ENCODE measurements around the gene TMEM229A.

TMEM229A gene

DNA sequence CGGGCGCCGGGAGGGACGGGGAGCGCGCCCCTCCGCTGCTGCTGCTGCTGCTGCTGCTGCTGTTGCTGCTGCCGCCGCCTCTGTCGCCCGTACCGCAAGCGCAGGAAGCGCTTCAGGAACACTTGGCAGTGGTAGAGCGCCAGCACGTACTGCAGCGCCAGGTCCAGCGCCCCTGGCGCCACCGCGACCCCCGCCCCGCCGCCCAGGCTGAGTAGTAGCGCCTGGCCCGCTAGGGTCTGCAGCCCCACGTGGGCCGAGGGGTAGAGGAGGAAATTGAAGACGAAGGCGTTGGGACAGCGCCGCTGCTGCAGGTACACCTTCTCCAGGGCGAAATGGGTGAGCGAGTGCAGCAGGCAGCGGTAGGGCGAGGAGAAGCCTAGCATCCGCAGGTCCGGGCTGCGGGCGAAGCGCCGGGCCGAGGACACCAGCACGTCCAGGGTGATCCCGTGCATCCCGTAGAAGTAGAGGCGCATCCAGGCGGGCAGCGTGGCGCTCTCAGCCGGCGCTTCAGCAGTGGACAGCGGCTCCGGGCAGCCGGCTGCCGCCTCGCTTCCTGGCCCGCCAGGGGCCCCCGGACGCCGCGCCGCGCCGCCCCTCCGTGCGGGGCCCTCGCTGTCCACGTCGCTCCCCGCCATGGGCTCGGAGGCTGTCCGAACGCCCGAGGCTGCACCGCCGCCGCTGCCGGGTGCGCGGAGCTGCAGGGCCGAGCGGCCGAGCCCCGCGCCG, at the start of gene TMEM229A (continued):
- TF ChIP-seq ZNF747 (tag by site-specific recombination; IDR thresholded peaks at IDR 0.05), result no peak
- TF ChIP-seq ZSCAN30 (tag by site-specific recombination; IDR thresholded peaks at IDR 0.05), result no peak
- peak; percentile 88; the same call in 1 of the 2 replicates for TF ChIP-seq ZNF501 (tag by site-specific recombination; IDR thresholded peaks at IDR 0.05)
- no peak for TF ChIP-seq SP2 (tag by site-specific recombination; IDR thresholded peaks at IDR 0.05)
- TF ChIP-seq KLF9 (tag by site-specific recombination; IDR thresholded peaks at IDR 0.05; ENCODE audit: low read depth), result no peak
- TF ChIP-seq, protein P1, sequence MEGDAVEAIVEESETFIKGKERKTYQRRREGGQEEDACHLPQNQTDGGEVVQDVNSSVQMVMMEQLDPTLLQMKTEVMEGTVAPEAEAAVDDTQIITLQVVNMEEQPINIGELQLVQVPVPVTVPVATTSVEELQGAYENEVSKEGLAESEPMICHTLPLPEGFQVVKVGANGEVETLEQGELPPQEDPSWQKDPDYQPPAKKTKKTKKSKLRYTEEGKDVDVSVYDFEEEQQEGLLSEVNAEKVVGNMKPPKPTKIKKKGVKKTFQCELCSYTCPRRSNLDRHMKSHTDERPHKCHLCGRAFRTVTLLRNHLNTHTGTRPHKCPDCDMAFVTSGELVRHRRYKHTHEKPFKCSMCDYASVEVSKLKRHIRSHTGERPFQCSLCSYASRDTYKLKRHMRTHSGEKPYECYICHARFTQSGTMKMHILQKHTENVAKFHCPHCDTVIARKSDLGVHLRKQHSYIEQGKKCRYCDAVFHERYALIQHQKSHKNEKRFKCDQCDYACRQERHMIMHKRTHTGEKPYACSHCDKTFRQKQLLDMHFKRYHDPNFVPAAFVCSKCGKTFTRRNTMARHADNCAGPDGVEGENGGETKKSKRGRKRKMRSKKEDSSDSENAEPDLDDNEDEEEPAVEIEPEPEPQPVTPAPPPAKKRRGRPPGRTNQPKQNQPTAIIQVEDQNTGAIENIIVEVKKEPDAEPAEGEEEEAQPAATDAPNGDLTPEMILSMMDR (tag by site-specific recombination; IDR thresholded peaks at IDR 0.05), result peak; percentile 99
- TF ChIP-seq ZNF837 (tag by site-specific recombination; IDR thresholded peaks at IDR 0.05), result no peak
- TF ChIP-seq ZNF37A (tag by site-specific recombination; IDR thresholded peaks at IDR 0.05), result no peak
- TF ChIP-seq, protein P2, sequence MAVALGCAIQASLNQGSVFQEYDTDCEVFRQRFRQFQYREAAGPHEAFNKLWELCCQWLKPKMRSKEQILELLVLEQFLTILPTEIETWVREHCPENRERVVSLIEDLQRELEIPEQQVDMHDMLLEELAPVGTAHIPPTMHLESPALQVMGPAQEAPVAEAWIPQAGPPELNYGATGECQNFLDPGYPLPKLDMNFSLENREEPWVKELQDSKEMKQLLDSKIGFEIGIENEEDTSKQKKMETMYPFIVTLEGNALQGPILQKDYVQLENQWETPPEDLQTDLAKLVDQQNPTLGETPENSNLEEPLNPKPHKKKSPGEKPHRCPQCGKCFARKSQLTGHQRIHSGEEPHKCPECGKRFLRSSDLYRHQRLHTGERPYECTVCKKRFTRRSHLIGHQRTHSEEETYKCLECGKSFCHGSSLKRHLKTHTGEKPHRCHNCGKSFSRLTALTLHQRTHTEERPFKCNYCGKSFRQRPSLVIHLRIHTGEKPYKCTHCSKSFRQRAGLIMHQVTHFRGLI (tag by site-specific recombination; IDR thresholded peaks at IDR 0.05), result no peak
- no peak for TF ChIP-seq ZNF623 (tag by site-specific recombination; IDR thresholded peaks at IDR 0.05)
- TF ChIP-seq, protein P3, sequence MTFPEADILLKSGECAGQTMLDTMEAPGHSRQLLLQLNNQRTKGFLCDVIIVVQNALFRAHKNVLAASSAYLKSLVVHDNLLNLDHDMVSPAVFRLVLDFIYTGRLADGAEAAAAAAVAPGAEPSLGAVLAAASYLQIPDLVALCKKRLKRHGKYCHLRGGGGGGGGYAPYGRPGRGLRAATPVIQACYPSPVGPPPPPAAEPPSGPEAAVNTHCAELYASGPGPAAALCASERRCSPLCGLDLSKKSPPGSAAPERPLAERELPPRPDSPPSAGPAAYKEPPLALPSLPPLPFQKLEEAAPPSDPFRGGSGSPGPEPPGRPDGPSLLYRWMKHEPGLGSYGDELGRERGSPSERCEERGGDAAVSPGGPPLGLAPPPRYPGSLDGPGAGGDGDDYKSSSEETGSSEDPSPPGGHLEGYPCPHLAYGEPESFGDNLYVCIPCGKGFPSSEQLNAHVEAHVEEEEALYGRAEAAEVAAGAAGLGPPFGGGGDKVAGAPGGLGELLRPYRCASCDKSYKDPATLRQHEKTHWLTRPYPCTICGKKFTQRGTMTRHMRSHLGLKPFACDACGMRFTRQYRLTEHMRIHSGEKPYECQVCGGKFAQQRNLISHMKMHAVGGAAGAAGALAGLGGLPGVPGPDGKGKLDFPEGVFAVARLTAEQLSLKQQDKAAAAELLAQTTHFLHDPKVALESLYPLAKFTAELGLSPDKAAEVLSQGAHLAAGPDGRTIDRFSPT (tag by site-specific recombination; IDR thresholded peaks at IDR 0.05), result 0 out of 2 replicates have a peak, but pooled peaks have one; percentile 31
- TF ChIP-seq ZNF571 (tag by site-specific recombination; IDR thresholded peaks at IDR 0.05), result no peak
- TF ChIP-seq, protein P4, sequence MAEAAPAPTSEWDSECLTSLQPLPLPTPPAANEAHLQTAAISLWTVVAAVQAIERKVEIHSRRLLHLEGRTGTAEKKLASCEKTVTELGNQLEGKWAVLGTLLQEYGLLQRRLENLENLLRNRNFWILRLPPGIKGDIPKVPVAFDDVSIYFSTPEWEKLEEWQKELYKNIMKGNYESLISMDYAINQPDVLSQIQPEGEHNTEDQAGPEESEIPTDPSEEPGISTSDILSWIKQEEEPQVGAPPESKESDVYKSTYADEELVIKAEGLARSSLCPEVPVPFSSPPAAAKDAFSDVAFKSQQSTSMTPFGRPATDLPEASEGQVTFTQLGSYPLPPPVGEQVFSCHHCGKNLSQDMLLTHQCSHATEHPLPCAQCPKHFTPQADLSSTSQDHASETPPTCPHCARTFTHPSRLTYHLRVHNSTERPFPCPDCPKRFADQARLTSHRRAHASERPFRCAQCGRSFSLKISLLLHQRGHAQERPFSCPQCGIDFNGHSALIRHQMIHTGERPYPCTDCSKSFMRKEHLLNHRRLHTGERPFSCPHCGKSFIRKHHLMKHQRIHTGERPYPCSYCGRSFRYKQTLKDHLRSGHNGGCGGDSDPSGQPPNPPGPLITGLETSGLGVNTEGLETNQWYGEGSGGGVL (tag by site-specific recombination; IDR thresholded peaks at IDR 0.05), result no peak
- no peak for TF ChIP-seq ZNF223 (tag by site-specific recombination; IDR thresholded peaks at IDR 0.05)
- no peak for TF ChIP-seq ZNF121 (tag by site-specific recombination; IDR thresholded peaks at IDR 0.05)
- TF ChIP-seq, protein P5, sequence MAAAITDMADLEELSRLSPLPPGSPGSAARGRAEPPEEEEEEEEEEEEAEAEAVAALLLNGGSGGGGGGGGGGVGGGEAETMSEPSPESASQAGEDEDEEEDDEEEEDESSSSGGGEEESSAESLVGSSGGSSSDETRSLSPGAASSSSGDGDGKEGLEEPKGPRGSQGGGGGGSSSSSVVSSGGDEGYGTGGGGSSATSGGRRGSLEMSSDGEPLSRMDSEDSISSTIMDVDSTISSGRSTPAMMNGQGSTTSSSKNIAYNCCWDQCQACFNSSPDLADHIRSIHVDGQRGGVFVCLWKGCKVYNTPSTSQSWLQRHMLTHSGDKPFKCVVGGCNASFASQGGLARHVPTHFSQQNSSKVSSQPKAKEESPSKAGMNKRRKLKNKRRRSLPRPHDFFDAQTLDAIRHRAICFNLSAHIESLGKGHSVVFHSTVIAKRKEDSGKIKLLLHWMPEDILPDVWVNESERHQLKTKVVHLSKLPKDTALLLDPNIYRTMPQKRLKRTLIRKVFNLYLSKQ (tag by site-specific recombination; IDR thresholded peaks at IDR 0.05; ENCODE audit: borderline replicate concordance), result no peak
- no peak for TF ChIP-seq ZNF670 (tag by site-specific recombination; IDR thresholded peaks at IDR 0.05; ENCODE audit: low read depth)
- TF ChIP-seq, protein P6, sequence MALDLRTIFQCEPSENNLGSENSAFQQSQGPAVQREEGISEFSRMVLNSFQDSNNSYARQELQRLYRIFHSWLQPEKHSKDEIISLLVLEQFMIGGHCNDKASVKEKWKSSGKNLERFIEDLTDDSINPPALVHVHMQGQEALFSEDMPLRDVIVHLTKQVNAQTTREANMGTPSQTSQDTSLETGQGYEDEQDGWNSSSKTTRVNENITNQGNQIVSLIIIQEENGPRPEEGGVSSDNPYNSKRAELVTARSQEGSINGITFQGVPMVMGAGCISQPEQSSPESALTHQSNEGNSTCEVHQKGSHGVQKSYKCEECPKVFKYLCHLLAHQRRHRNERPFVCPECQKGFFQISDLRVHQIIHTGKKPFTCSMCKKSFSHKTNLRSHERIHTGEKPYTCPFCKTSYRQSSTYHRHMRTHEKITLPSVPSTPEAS (tag by site-specific recombination; IDR thresholded peaks at IDR 0.05), result no peak
- no peak for TF ChIP-seq ZNF157 (tag by site-specific recombination; IDR thresholded peaks at IDR 0.05)
- no peak for TF ChIP-seq MEIS1 (CRISPR knock-in tag; IDR thresholded peaks at IDR 0.05; ENCODE audit: borderline replicate concordance)
- no peak for TF ChIP-seq OVOL3 (tag by site-specific recombination; IDR thresholded peaks at IDR 0.05)
- TF ChIP-seq TCF7L2 (IDR thresholded peaks at IDR 0.05; ENCODE audit: borderline replicate concordance, low read depth, low read length), result no peak
- TF ChIP-seq, protein P7, sequence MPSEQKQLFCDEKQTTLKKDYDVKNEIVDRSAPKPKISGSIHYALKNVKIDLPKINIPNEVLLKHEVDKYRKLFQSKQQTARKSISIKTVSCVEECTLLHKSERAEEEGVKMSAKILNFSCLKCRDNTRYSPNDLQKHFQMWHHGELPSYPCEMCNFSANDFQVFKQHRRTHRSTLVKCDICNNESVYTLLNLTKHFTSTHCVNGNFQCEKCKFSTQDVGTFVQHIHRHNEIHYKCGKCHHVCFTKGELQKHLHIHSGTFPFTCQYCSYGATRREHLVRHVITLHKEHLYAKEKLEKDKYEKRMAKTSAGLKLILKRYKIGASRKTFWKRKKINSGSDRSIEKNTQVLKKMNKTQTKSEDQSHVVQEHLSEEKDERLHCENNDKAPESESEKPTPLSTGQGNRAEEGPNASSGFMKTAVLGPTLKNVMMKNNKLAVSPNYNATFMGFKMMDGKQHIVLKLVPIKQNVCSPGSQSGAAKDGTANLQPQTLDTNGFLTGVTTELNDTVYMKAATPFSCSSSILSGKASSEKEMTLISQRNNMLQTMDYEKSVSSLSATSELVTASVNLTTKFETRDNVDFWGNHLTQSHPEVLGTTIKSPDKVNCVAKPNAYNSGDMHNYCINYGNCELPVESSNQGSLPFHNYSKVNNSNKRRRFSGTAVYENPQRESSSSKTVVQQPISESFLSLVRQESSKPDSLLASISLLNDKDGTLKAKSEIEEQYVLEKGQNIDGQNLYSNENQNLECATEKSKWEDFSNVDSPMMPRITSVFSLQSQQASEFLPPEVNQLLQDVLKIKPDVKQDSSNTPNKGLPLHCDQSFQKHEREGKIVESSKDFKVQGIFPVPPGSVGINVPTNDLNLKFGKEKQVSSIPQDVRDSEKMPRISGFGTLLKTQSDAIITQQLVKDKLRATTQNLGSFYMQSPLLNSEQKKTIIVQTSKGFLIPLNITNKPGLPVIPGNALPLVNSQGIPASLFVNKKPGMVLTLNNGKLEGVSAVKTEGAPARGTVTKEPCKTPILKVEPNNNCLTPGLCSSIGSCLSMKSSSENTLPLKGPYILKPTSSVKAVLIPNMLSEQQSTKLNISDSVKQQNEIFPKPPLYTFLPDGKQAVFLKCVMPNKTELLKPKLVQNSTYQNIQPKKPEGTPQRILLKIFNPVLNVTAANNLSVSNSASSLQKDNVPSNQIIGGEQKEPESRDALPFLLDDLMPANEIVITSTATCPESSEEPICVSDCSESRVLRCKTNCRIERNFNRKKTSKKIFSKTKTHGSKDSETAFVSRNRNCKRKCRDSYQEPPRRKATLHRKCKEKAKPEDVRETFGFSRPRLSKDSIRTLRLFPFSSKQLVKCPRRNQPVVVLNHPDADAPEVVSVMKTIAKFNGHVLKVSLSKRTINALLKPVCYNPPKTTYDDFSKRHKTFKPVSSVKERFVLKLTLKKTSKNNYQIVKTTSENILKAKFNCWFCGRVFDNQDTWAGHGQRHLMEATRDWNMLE (tag by site-specific recombination; conservative IDR thresholded peaks at IDR 0.05; ENCODE audit: low read depth), result no peak
- TF ChIP-seq KLF10 (tag by site-specific recombination; IDR thresholded peaks at IDR 0.05), result no peak
- no peak for TF ChIP-seq HOXC10 (CRISPR knock-in tag; IDR thresholded peaks at IDR 0.05)
